ENCODE data around the gene MSI2. TPM values are rescaled to one million over a fixed set of nuclear protein-coding genes. Genes with fewer than 3 reads are reported as not detected.

Gene MSI2
- polyA plus RNA-seq, 1 of the 3 experiments (the other 2 are of a cell fraction): 24.1 TPM

DNA sequence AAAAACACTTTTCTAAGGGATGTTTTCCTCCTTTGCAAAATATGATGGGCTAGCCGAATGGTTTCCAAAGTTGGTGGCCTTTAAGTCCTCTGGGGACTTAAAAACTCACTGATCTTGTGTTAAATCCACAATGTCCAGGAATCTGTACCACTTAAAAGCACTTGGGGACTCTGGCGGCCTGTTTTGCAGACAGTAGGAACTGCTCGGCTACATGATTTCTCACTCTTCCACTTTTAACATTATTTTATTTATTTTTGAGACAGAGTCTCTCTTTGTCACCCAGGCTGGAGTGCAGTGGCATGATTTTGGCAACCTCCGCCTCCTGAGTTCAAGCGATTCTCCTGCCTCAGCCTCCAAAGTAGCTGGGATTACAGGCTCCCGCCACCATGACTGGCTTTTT, 9.1 kb upstream of the MSI2 start:
- Histone ChIP-seq H2AFZ (ENCODE audit: low read depth) (no peak overlapping the region), H3F3A (replicated peaks; ENCODE audit: insufficient read depth) (no peaks in the 10 kb centered on the region), H3K27ac (ENCODE audit: low read depth in 2 of 2, low read length in 1 of 2) (no peak overlapping the region), H3K4me1 (ENCODE audit: control insufficient read depth in 1 of 2, insufficient read depth in 2 of 2, low read depth in 1 of 2, low read length in 1 of 2) (peaks cover 0 to 9% of the 10 kb centered on the region in 2 experiments; a peak in 1 of 4 replicates), H3K4me2 (no peak overlapping the region), H3K9ac (no peak overlapping the region), H3K9me3 (peaks cover 13% of the 10 kb centered on the region), H3K79me2 (ENCODE audit: insufficient read depth) (no peaks in the 10 kb centered on the region), H3K9me2 (no peaks in the 10 kb centered on the region), H4K20me1 (ENCODE audit: insufficient read depth) (no peaks in the 10 kb centered on the region), H3K4me3 (ENCODE audit: low read depth in 2 of 2, low read length in 1 of 2) (no peak overlapping the region), H3K27me3 (ENCODE audit: insufficient read depth) (no peaks in the 10 kb centered on the region), H3K36me3 (replicated peaks in 1 of 2; ENCODE audit: control insufficient read depth in 1 of 2, insufficient read depth in 2 of 2, low read length in 1 of 2) (no peaks in the 10 kb centered on the region)
- ChIA-PET POLR2A (no interaction called here), CTCF (interaction anchor here (1.0 kb wide), 1 partner anchor 493 kb away, joined by 3 read pairs; no protein-coding TSS in a partner anchor)
- no peak for DNase-seq
- TF ChIP-seq FOSL2 (IDR thresholded peaks at IDR 0.05; ENCODE audit: borderline replicate concordance, low read depth) (no peak), GATA2 (CRISPR knock-in tag; IDR thresholded peaks at IDR 0.05) (no peak), JUND (IDR thresholded peaks at IDR 0.05) (no peak), ZBTB33 (IDR thresholded peaks at IDR 0.05; ENCODE audit: borderline replicate concordance, low read depth) (no peak), MEF2A (IDR thresholded peaks at IDR 0.05; ENCODE audit: borderline replicate concordance, low read depth) (no peak)
- TF ChIP-seq, protein P1, sequence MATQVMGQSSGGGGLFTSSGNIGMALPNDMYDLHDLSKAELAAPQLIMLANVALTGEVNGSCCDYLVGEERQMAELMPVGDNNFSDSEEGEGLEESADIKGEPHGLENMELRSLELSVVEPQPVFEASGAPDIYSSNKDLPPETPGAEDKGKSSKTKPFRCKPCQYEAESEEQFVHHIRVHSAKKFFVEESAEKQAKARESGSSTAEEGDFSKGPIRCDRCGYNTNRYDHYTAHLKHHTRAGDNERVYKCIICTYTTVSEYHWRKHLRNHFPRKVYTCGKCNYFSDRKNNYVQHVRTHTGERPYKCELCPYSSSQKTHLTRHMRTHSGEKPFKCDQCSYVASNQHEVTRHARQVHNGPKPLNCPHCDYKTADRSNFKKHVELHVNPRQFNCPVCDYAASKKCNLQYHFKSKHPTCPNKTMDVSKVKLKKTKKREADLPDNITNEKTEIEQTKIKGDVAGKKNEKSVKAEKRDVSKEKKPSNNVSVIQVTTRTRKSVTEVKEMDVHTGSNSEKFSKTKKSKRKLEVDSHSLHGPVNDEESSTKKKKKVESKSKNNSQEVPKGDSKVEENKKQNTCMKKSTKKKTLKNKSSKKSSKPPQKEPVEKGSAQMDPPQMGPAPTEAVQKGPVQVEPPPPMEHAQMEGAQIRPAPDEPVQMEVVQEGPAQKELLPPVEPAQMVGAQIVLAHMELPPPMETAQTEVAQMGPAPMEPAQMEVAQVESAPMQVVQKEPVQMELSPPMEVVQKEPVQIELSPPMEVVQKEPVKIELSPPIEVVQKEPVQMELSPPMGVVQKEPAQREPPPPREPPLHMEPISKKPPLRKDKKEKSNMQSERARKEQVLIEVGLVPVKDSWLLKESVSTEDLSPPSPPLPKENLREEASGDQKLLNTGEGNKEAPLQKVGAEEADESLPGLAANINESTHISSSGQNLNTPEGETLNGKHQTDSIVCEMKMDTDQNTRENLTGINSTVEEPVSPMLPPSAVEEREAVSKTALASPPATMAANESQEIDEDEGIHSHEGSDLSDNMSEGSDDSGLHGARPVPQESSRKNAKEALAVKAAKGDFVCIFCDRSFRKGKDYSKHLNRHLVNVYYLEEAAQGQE (IDR thresholded peaks at IDR 0.05; ENCODE audit: low read depth, low read length): no peak
- TF ChIP-seq, protein P2, sequence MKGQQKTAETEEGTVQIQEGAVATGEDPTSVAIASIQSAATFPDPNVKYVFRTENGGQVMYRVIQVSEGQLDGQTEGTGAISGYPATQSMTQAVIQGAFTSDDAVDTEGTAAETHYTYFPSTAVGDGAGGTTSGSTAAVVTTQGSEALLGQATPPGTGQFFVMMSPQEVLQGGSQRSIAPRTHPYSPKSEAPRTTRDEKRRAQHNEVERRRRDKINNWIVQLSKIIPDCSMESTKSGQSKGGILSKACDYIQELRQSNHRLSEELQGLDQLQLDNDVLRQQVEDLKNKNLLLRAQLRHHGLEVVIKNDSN (IDR thresholded peaks at IDR 0.05; ENCODE audit: borderline replicate concordance, low read depth): no peak
- TF ChIP-seq, protein P3, sequence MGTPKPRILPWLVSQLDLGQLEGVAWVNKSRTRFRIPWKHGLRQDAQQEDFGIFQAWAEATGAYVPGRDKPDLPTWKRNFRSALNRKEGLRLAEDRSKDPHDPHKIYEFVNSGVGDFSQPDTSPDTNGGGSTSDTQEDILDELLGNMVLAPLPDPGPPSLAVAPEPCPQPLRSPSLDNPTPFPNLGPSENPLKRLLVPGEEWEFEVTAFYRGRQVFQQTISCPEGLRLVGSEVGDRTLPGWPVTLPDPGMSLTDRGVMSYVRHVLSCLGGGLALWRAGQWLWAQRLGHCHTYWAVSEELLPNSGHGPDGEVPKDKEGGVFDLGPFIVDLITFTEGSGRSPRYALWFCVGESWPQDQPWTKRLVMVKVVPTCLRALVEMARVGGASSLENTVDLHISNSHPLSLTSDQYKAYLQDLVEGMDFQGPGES (IDR thresholded peaks at IDR 0.05; ENCODE audit: low read depth, low read length): no peak
- WGBS (ENCODE audit: low lambda C conversion rate): 81% methylated on average over 6 of the region's 6 CpGs

DNA sequence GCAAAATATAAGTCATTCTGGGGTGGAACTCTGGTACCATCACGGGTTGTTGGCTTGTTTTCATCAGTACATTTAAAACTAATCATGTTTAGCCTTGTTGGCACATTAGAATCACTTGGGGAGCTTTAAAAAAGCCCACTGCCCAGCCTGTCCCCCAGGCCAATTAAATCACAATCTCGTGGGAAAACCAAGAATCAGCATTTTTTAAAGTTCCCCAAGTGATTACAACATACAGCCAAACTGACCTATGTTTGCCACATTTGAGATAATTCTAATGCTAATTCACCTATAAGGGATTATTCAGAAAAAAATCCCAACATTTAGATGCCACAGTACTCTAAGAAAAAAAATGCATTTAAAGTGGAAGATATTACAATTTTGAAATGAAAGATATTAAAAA, 8.4 kb upstream of the MSI2 start:
- H3K9me3 ChIP-seq: peaks cover 13% of the 10 kb centered on the region
- no peaks in the 10 kb centered on the region for H3K9me2 ChIP-seq
- ChIA-PET CTCF (no interaction called here), POLR2A (no interaction called here)
- no peak overlapping the region for H3K9ac ChIP-seq
- H4K20me1 ChIP-seq (ENCODE audit: insufficient read depth): no peaks in the 10 kb centered on the region
- H3K27me3 ChIP-seq (ENCODE audit: insufficient read depth): no peaks in the 10 kb centered on the region
- H2AFZ ChIP-seq (ENCODE audit: low read depth): no peak overlapping the region
- 31% methylated on average over 2 of the region's 2 CpGs for WGBS (ENCODE audit: low lambda C conversion rate)
- H3K4me2 ChIP-seq: no peak overlapping the region
- no peak overlapping the region for H3K27ac ChIP-seq (ENCODE audit: low read depth in 2 of 2, low read length in 1 of 2)
- no peaks in the 10 kb centered on the region for H3K79me2 ChIP-seq (ENCODE audit: insufficient read depth)
- peaks cover 0 to 9% of the 10 kb centered on the region in 2 experiments; a peak in 1 of 4 replicates for H3K4me1 ChIP-seq (ENCODE audit: control insufficient read depth in 1 of 2, insufficient read depth in 2 of 2, low read depth in 1 of 2, low read length in 1 of 2)
- no peak overlapping the region for H3K4me3 ChIP-seq (ENCODE audit: low read depth in 2 of 2, low read length in 1 of 2)
- H3K36me3 ChIP-seq (replicated peaks in 1 of 2; ENCODE audit: control insufficient read depth in 1 of 2, insufficient read depth in 2 of 2, low read length in 1 of 2): no peaks in the 10 kb centered on the region
- DNase-seq: no peak
- H3F3A ChIP-seq (replicated peaks; ENCODE audit: insufficient read depth): no peaks in the 10 kb centered on the region
- TF ChIP-seq CHD2 (IDR thresholded peaks at IDR 0.05; ENCODE audit: low read length, partially characterized antibody) (no peak), PBX3 (IDR thresholded peaks at IDR 0.05) (no peak), GATA2 (CRISPR knock-in tag; IDR thresholded peaks at IDR 0.05) (no peak), RCOR1 (IDR thresholded peaks at IDR 0.05; ENCODE audit: low read length) (no peak), FOSL2 (IDR thresholded peaks at IDR 0.05; ENCODE audit: borderline replicate concordance, low read depth) (no peak), EZH2phosphoT487 (IDR thresholded peaks at IDR 0.05; ENCODE audit: borderline replicate concordance, low read depth) (no peak), TCF12 (IDR thresholded peaks at IDR 0.05) (no peak), MEF2A (IDR thresholded peaks at IDR 0.05; ENCODE audit: borderline replicate concordance, low read depth) (no peak), FOXJ3 (CRISPR knock-in tag; IDR thresholded peaks at IDR 0.05) (no peak), JUND (IDR thresholded peaks at IDR 0.05) (no peak), SIN3A (IDR thresholded peaks at IDR 0.05; ENCODE audit: borderline replicate concordance, low read depth, low read length) (no peak)
- TF ChIP-seq, protein P4, sequence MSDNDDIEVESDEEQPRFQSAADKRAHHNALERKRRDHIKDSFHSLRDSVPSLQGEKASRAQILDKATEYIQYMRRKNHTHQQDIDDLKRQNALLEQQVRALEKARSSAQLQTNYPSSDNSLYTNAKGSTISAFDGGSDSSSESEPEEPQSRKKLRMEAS (IDR thresholded peaks at IDR 0.05; ENCODE audit: low read depth): no peak
- TF ChIP-seq, protein P5, sequence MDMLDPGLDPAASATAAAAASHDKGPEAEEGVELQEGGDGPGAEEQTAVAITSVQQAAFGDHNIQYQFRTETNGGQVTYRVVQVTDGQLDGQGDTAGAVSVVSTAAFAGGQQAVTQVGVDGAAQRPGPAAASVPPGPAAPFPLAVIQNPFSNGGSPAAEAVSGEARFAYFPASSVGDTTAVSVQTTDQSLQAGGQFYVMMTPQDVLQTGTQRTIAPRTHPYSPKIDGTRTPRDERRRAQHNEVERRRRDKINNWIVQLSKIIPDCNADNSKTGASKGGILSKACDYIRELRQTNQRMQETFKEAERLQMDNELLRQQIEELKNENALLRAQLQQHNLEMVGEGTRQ (IDR thresholded peaks at IDR 0.05; ENCODE audit: borderline replicate concordance, low read depth, low read length): no peak
